ENCODE data around the gene TRDN.

Gene TRDN

GRCh38 chr6:123632641-123633040 lies 4.1 kb downstream of the TRDN start:
- no peak for TF ChIP-seq EZH2 (IDR thresholded peaks at IDR 0.05; ENCODE audit: borderline replicate concordance, low read depth, low read length, severe bottlenecking)
- no peak for TF ChIP-seq CTCF (IDR thresholded peaks at IDR 0.05; ENCODE audit: borderline replicate concordance, extremely low read depth, low read length, poor library complexity, severe bottlenecking)
- H3K36me3 ChIP-seq (ENCODE audit: insufficient read depth, low read length) = no peaks in the 10 kb centered on the region
- DNase-seq (no peak), ATAC-seq (ENCODE audit: insufficient read depth, low read depth) (no peak)
- H3K4me2 ChIP-seq (ENCODE audit: insufficient read depth, low read length) = no peak overlapping the region
- H3K9me3 ChIP-seq (ENCODE audit: insufficient read depth, low read length, severe bottlenecking) = no peaks in the 10 kb centered on the region
- H4K20me1 ChIP-seq (ENCODE audit: insufficient read depth, low read length) = no peaks in the 10 kb centered on the region
- H3K9ac ChIP-seq (ENCODE audit: low read depth, low read length) = no peak overlapping the region
- H3K4me1 ChIP-seq (ENCODE audit: insufficient read depth, low read length) = no peaks in the 10 kb centered on the region
- no peak overlapping the region for H3K4me3 ChIP-seq (ENCODE audit: low read depth in 1 of 2, low read length in 2 of 2)
- H3K27me3 ChIP-seq (ENCODE audit: insufficient read depth, low read length, poor library complexity) = no peaks in the 10 kb centered on the region
- H3K79me2 ChIP-seq (ENCODE audit: insufficient read depth, low read length) = no peaks in the 10 kb centered on the region
- H2AFZ ChIP-seq (ENCODE audit: low read depth, low read length) = no peak overlapping the region
- H3K27ac ChIP-seq (ENCODE audit: low read length) = no peak overlapping the region

- H3K36me3 ChIP-seq (ENCODE audit: insufficient read depth, low read length) = no peaks in the 10 kb centered on the region
- no peak for DNase-seq
- no peaks in the 10 kb centered on the region for H3K79me2 ChIP-seq (ENCODE audit: insufficient read depth, low read length)
- H3K27me3 ChIP-seq (ENCODE audit: insufficient read depth, low read length, poor library complexity) = no peaks in the 10 kb centered on the region
- H4K20me1 ChIP-seq (ENCODE audit: insufficient read depth, low read length) = no peaks in the 10 kb centered on the region
- H3K4me3 ChIP-seq (ENCODE audit: low read depth in 1 of 2, low read length in 2 of 2) = no peak overlapping the region
- H3K9me3 ChIP-seq (ENCODE audit: insufficient read depth, low read length, severe bottlenecking) = no peaks in the 10 kb centered on the region
- H2AFZ ChIP-seq (ENCODE audit: low read depth, low read length) = no peak overlapping the region
- no peak for TF ChIP-seq CTCF (IDR thresholded peaks at IDR 0.05; ENCODE audit: borderline replicate concordance, extremely low read depth, low read length, poor library complexity, severe bottlenecking)
- TF ChIP-seq EZH2 (IDR thresholded peaks at IDR 0.05; ENCODE audit: borderline replicate concordance, low read depth, low read length, severe bottlenecking) = no peak
- no peak overlapping the region for H3K9ac ChIP-seq (ENCODE audit: low read depth, low read length)
- H3K27ac ChIP-seq (ENCODE audit: low read length) = no peak overlapping the region
- ATAC-seq (ENCODE audit: insufficient read depth, low read depth) = no peak
- H3K4me1 ChIP-seq (ENCODE audit: insufficient read depth, low read length) = no peaks in the 10 kb centered on the region
- H3K4me2 ChIP-seq (ENCODE audit: insufficient read depth, low read length) = no peak overlapping the region
These were observed 7.3 kb downstream of the TRDN start for GRCh38 chr6:123629258-123629941.

GRCh38 chr6:123625696-123626095 lies 11.1 kb downstream of the TRDN start:
- no peaks in the 10 kb centered on the region for H3K9me3 ChIP-seq (ENCODE audit: insufficient read depth, low read length, severe bottlenecking)
- H3K9ac ChIP-seq (ENCODE audit: low read depth, low read length) = no peak overlapping the region
- TF ChIP-seq CTCF (IDR thresholded peaks at IDR 0.05; ENCODE audit: borderline replicate concordance, extremely low read depth, low read length, poor library complexity, severe bottlenecking) (no peak), EZH2 (IDR thresholded peaks at IDR 0.05; ENCODE audit: borderline replicate concordance, low read depth, low read length, severe bottlenecking) (no peak)
- no peak overlapping the region for H3K4me3 ChIP-seq (ENCODE audit: low read depth in 1 of 2, low read length in 2 of 2)
- H3K27me3 ChIP-seq (ENCODE audit: insufficient read depth, low read length, poor library complexity) = no peaks in the 10 kb centered on the region
- H4K20me1 ChIP-seq (ENCODE audit: insufficient read depth, low read length) = no peaks in the 10 kb centered on the region
- DNase-seq = no peak
- no peak for ATAC-seq (ENCODE audit: insufficient read depth, low read depth)
- H3K27ac ChIP-seq (ENCODE audit: low read length) = no peak overlapping the region
- no peaks in the 10 kb centered on the region for H3K36me3 ChIP-seq (ENCODE audit: insufficient read depth, low read length)
- no peaks in the 10 kb centered on the region for H3K4me1 ChIP-seq (ENCODE audit: insufficient read depth, low read length)
- H2AFZ ChIP-seq (ENCODE audit: low read depth, low read length) = no peak overlapping the region
- H3K79me2 ChIP-seq (ENCODE audit: insufficient read depth, low read length) = no peaks in the 10 kb centered on the region
- no peak overlapping the region for H3K4me2 ChIP-seq (ENCODE audit: insufficient read depth, low read length)
